ENCODE measurements around the gene SMTNL1. TPM values are rescaled to one million over a fixed set of nuclear protein-coding genes. Genes with fewer than 3 reads are reported as not detected.
A peak's percentile ranks its signal among the peaks of the same experiment; 100 is the strongest.

The SMTNL1 gene
- total and polyA plus RNA-seq, 9 of the 15 experiments (the other 6 are each of a cell fraction or from before 2014, with no cell fraction given) = not detected

DNA sequence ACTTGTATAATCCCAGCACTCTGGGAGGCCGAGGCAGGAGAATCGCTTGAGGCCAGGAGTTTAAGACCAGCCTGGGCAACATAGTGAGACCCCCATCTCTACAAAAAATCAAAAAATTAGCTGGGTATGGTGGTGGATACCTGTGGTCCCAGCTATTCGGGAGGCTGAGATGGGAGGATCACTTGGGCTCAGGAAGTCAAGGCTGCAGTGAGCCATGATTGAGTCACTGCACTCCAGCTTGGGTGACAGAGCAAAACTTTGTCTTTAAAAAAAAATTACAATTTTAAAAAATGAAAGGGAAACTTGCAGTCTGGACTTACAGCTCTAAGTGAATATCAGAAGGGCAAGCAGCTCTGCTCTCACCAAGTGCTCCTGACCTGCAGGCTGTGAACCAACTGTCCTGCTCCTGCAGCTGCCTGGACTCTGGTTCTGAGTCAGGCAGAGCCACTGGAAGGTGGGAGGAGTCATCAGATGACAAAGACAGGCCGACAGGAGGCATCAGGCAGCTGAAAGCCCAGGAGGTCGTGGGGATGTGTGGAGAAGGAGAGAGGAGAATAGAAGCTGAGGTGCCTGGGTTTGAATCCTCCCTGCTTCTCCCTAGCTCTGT, 9.6 kb downstream of the SMTNL1 start:
- Histone ChIP-seq H3K4me3 (no peak overlapping the region), H3K9me1 (ENCODE audit: control insufficient read depth, insufficient read depth, low read length) (no peaks in the 10 kb centered on the region), H3K9ac (ENCODE audit: insufficient read depth in 1 of 2, low read depth in 2 of 2, low read length in 2 of 2) (no peak overlapping the region), H3K27me3 (ENCODE audit: control insufficient read depth in 2 of 2, insufficient read depth in 2 of 2, low read length in 2 of 2) (peaks cover 0 to 14% of the 10 kb centered on the region in 2 experiments; a peak in 2 of 5 replicates), H3K79me2 (ENCODE audit: control insufficient read depth, insufficient read depth, low read length) (no peaks in the 10 kb centered on the region), H4K20me1 (replicated peaks; ENCODE audit: control insufficient read depth, insufficient read depth, low read length) (no peaks in the 10 kb centered on the region), H3K9me3 (replicated peaks; ENCODE audit: control insufficient read depth, insufficient read depth, low read depth, low read length) (no peaks in the 10 kb centered on the region), H3K4me2 (ENCODE audit: insufficient read depth, low read length) (no peak overlapping the region), H3K27ac (ENCODE audit: extremely low read depth, low read depth, low read length) (no peak overlapping the region), H3K36me3 (ENCODE audit: control insufficient read depth, insufficient read depth, low read length) (no peaks in the 10 kb centered on the region), H3K4me1 (replicated peaks in 1 of 2; ENCODE audit: control insufficient read depth in 2 of 2, insufficient read depth in 2 of 2, low read length in 2 of 2) (peaks cover 6 to 9% of the 10 kb centered on the region in 2 experiments; a peak in 4 of 5 replicates), H2AFZ (ENCODE audit: low read depth, low read length) (peak overlapping the region; percentile 53; the same call in 1 of the 2 replicates)
- ChIA-PET POLR2A (interaction anchor here (0.6 to 2.5 kb wide), 8 partner anchors 10 to 229 kb away, joined by 3 to 11 read pairs (median 3); partner anchors contain the start of genes SERPING1 and SMTNL1), CTCF (ENCODE audit: low intra/inter-chr PET ratio) (no interaction called here)
- in situ Hi-C loops (cut with MboI) (no loop called here), intact Hi-C loops (cut with micrococcal nuclease) (no loop called here)
- ATAC-seq (peak; percentile 90), FAIRE-seq (peak; percentile 80), DNase-seq (ENCODE audit: extremely low read depth in 1 of 4, low spot score in 3 of 4) (peak; percentile 49 to 66 (median 58))
- 40% methylated on average over 5 of the region's 5 CpGs for WGBS (ENCODE audit: insufficient coverage, low coverage, missing lambda C conversion rate)
- BruUV-seq (replicated peaks) = no TSS peak
- TF ChIP-seq ZNF717 (CRISPR knock-in tag; IDR thresholded peaks at IDR 0.05) (no peak), TCFL5 (CRISPR knock-in tag; conservative IDR thresholded peaks at IDR 0.05) (no peak), NRF1 (conservative IDR thresholded peaks at IDR 0.05 in 1 of 2, IDR thresholded peaks at IDR 0.05 in 1 of 2) (0 out of 4 replicates have a peak, but pooled peaks of 1 of the 2 experiments have one; percentile 10), RCOR1 (IDR thresholded peaks at IDR 0.05; ENCODE audit: borderline replicate concordance in 1 of 2, low read depth in 2 of 2, low read length in 2 of 2) (peak in 1 of 2 experiments; percentile 29; a peak in 1 of 4 replicates), RAD21 (CRISPR knock-in tag; conservative IDR thresholded peaks at IDR 0.05 in 1 of 2, IDR thresholded peaks at IDR 0.05 in 1 of 2) (0 out of 4 replicates have a peak, but pooled peaks of 1 of the 2 experiments have one; percentile 9), NBN (IDR thresholded peaks at IDR 0.05; ENCODE audit: low read depth) (no peak), FOSL1 (tag; conservative IDR thresholded peaks at IDR 0.05) (0 out of 2 replicates have a peak, but pooled peaks have one; percentile 22), CREM (IDR thresholded peaks at IDR 0.05; ENCODE audit: low read depth) (peak; percentile 20; the same call in 1 of the 2 replicates), MECOM (CRISPR knock-in tag; IDR thresholded peaks at IDR 0.05) (no peak), BCL6 (CRISPR knock-in tag; IDR thresholded peaks at IDR 0.05) (no peak)
- TF ChIP-seq, protein P1, sequence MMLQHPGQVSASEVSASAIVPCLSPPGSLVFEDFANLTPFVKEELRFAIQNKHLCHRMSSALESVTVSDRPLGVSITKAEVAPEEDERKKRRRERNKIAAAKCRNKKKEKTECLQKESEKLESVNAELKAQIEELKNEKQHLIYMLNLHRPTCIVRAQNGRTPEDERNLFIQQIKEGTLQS (IDR thresholded peaks at IDR 0.05) = 0 out of 2 replicates have a peak, but pooled peaks have one; percentile 7
- TF ChIP-seq, protein P1 (CRISPR knock-in tag; conservative IDR thresholded peaks at IDR 0.05) = no peak
- TF ChIP-seq, protein P2, sequence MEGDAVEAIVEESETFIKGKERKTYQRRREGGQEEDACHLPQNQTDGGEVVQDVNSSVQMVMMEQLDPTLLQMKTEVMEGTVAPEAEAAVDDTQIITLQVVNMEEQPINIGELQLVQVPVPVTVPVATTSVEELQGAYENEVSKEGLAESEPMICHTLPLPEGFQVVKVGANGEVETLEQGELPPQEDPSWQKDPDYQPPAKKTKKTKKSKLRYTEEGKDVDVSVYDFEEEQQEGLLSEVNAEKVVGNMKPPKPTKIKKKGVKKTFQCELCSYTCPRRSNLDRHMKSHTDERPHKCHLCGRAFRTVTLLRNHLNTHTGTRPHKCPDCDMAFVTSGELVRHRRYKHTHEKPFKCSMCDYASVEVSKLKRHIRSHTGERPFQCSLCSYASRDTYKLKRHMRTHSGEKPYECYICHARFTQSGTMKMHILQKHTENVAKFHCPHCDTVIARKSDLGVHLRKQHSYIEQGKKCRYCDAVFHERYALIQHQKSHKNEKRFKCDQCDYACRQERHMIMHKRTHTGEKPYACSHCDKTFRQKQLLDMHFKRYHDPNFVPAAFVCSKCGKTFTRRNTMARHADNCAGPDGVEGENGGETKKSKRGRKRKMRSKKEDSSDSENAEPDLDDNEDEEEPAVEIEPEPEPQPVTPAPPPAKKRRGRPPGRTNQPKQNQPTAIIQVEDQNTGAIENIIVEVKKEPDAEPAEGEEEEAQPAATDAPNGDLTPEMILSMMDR (IDR thresholded peaks at IDR 0.05 in 2 of 3, conservative IDR thresholded peaks at IDR 0.05 in 1 of 3; ENCODE audit: insufficient read depth in 2 of 3, low read depth in 1 of 3, low read length in 3 of 3) = peak; percentile 28 to 34 (median 34); a peak in 3 of 6 replicates
- TF ChIP-seq, protein P3, sequence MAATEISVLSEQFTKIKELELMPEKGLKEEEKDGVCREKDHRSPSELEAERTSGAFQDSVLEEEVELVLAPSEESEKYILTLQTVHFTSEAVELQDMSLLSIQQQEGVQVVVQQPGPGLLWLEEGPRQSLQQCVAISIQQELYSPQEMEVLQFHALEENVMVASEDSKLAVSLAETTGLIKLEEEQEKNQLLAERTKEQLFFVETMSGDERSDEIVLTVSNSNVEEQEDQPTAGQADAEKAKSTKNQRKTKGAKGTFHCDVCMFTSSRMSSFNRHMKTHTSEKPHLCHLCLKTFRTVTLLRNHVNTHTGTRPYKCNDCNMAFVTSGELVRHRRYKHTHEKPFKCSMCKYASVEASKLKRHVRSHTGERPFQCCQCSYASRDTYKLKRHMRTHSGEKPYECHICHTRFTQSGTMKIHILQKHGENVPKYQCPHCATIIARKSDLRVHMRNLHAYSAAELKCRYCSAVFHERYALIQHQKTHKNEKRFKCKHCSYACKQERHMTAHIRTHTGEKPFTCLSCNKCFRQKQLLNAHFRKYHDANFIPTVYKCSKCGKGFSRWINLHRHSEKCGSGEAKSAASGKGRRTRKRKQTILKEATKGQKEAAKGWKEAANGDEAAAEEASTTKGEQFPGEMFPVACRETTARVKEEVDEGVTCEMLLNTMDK (IDR thresholded peaks at IDR 0.05; ENCODE audit: borderline replicate concordance, insufficient read depth, low read depth, low read length, poor library complexity, severe bottlenecking) = peak; percentile 38
- TF ChIP-seq, protein P4, sequence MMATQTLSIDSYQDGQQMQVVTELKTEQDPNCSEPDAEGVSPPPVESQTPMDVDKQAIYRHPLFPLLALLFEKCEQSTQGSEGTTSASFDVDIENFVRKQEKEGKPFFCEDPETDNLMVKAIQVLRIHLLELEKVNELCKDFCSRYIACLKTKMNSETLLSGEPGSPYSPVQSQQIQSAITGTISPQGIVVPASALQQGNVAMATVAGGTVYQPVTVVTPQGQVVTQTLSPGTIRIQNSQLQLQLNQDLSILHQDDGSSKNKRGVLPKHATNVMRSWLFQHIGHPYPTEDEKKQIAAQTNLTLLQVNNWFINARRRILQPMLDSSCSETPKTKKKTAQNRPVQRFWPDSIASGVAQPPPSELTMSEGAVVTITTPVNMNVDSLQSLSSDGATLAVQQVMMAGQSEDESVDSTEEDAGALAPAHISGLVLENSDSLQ (IDR thresholded peaks at IDR 0.05) = peak; percentile 60

Data from K562 (cell line).